K562 (cell line): ENCODE results near the gene BCL2L1. TPM values are rescaled to one million over a fixed set of nuclear protein-coding genes. Genes with fewer than 3 reads are reported as not detected.

Experiments
- ATAC-seq: fragments of 200-7000 bp; cut with Tn5 transposase; 3 replicates; pipeline ENCODE4 v1.9.1; 2020; ENCODE audit warnings: moderate library complexity
- BruUV-seq: library from RNA; stranded (reverse); fragments of 400-500 nt; replicated peaks from 2 replicates; lab custom pipeline; 2021; lab: Mats Ljungman, UMichigan
- CTCF ChIA-PET: fragments of 300-600 bp; formaldehyde crosslinking; extraction: SDS; loops from one replicate; lab custom pipeline; 2021; ENCODE audit warnings: low intra/inter-chr PET ratio; lab: Yijun Ruan, JAX
- POLR2A ChIA-PET: fragments of 300-600, 350-650 bp; sonication (Branson Sonifier 250); formaldehyde crosslinking; extraction: SDS; loops from one replicate; lab custom pipeline; 2021; ENCODE audit warnings: antibody characterized with exemption, inconsistent platforms; lab: Yijun Ruan, JAX
- DNase-seq, 4 experiments: peaks; one replicate each; pipeline versions ENCODE4 v3.0.0 to v3.0.0-alpha.2; 2011 to 2018; ENCODE audit warnings: low spot score in 3 of 4, mixed read lengths in 3 of 4; ENCODE audit errors: extremely low read depth in 1 of 4
- FAIRE-seq: peaks from 2 replicates; lab custom pipeline; 2011; peaks lifted over from hg19 to GRCh38; lab: Jason Lieb, UNC
- H2AFZ ChIP-seq: 2 replicates; pipeline ENCODE4 v1.6.0; 2011; ENCODE audit warnings: low read depth, low read length, control low read depth, inconsistent platforms
- H3K27ac ChIP-seq: fragments of 200-600 bp; 3 replicates; pipeline ENCODE4 v1.8.0; 2011; ENCODE audit warnings: low read depth, mild to moderate bottlenecking, control low read depth, inconsistent platforms, low read length, moderate library complexity, mixed read lengths; ENCODE audit errors: extremely low read depth
- H3K27me3 ChIP-seq, 2 experiments: fragments of 300-600 bp in 1 of 2; 2 replicates in 1 of 2; 3 replicates in 1 of 2; pipeline versions ENCODE4 v1.6.0 to v1.8.0; 2011; ENCODE audit warnings: inconsistent platforms in 2 of 2, low read length in 2 of 2, mild to moderate bottlenecking in 1 of 2, mixed read lengths in 1 of 2, moderate library complexity in 1 of 2; ENCODE audit not compliant: control insufficient read depth in 2 of 2, insufficient read depth in 2 of 2
- H3K36me3 ChIP-seq: fragments of 300-600 bp; 3 replicates; pipeline ENCODE4 v1.8.0; 2011; ENCODE audit warnings: mild to moderate bottlenecking, low read length, inconsistent platforms; ENCODE audit not compliant: control insufficient read depth, insufficient read depth
- H3K4me1 ChIP-seq, 2 experiments: fragments of 200-600 bp in 1 of 2; replicated peaks in 1 of 2; 2 replicates in 1 of 2; 3 replicates in 1 of 2; pipeline versions ENCODE4 v1.5.1 to v1.8.0; 2011; ENCODE audit warnings: inconsistent platforms in 2 of 2, low read length in 2 of 2, mild to moderate bottlenecking in 1 of 2, mixed read lengths in 1 of 2, moderate library complexity in 1 of 2; ENCODE audit not compliant: control insufficient read depth in 2 of 2, insufficient read depth in 2 of 2
- H3K4me2 ChIP-seq: 2 replicates; pipeline ENCODE4 v1.6.1; 2011; ENCODE audit warnings: low read length, control low read depth, inconsistent platforms, mixed read lengths; ENCODE audit not compliant: insufficient read depth
- H3K4me3 ChIP-seq: fragments of 200-600 bp; sonication (generic), shearing (Covaris generic); 2 replicates; pipeline ENCODE4 v1.5.1; 2016; ENCODE audit warnings: control low read depth, inconsistent platforms
- H3K79me2 ChIP-seq: fragments of 200-600 bp; 3 replicates; pipeline ENCODE4 v1.8.0; 2011; ENCODE audit warnings: low read length, inconsistent platforms; ENCODE audit not compliant: control insufficient read depth, insufficient read depth
- H3K9ac ChIP-seq, 2 experiments: 2 replicates each; pipeline versions ENCODE4 v1.6.0 to v1.6.1; 2011; ENCODE audit warnings: low read depth in 2 of 2, low read length in 2 of 2, control low read depth in 1 of 2, inconsistent platforms in 1 of 2, mild to moderate bottlenecking in 1 of 2, mixed read lengths in 1 of 2; ENCODE audit not compliant: insufficient read depth in 1 of 2
- H3K9me1 ChIP-seq: one replicate; pipeline ENCODE4 v1.6.0; 2011; ENCODE audit warnings: inconsistent platforms, mild to moderate bottlenecking, low read length, moderate library complexity; ENCODE audit not compliant: control insufficient read depth, insufficient read depth
- H3K9me3 ChIP-seq: replicated peaks from 2 replicates; pipeline ENCODE4 v1.5.1; 2011; ENCODE audit warnings: low read depth, low read length, inconsistent platforms; ENCODE audit not compliant: control insufficient read depth, insufficient read depth
- H4K20me1 ChIP-seq: replicated peaks from 2 replicates; pipeline ENCODE4 v1.6.1; 2011; ENCODE audit warnings: low read length, inconsistent platforms, mixed read lengths; ENCODE audit not compliant: control insufficient read depth, insufficient read depth
- KLF6 ChIP-seq: fragments of 250-450 bp; sonication (Bioruptor Pico); IDR thresholded peaks from 2 replicates; pipeline ENCODE4 v1.4.0; 2020; ENCODE audit warnings: mild to moderate bottlenecking, moderate library complexity, borderline replicate concordance
- ZNF592 ChIP-seq: fragments of 450-650 bp; IDR thresholded peaks from 2 replicates; pipeline ENCODE4 v1.6.1; 2017; ENCODE audit warnings: antibody characterized with exemption, mild to moderate bottlenecking
- WGBS: fragments of 100-300 bp; shearing (Covaris generic); methylation state at CpG from one replicate; pipeline ENCODE4 v1.1.6; 2016; ENCODE audit warnings: low coverage, mixed read lengths; ENCODE audit not compliant: insufficient coverage; ENCODE audit errors: missing lambda C conversion rate; 5-methylcytosine and 5-hydroxymethylcytosine counted together
- in situ Hi-C: fragments of 300-500 bp; cut with MboI; formaldehyde crosslinking; loops from 4 replicates; pipeline ENCODE4 v1.15.0; 2018; ENCODE audit warnings: inconsistent platforms, mixed read lengths
- intact Hi-C: fragments of 100-400 bp; cut with micrococcal nuclease; formaldehyde crosslinking; loops from 2 replicates; pipeline ENCODE4 v1.14.2; 2022
- polyA plus RNA-seq, 8 experiments: library from polyadenylated mRNA; depleted of rRNA in 4 of 8; stranded (reverse) in 5 of 8; unstranded in 3 of 8; fragments of >200 nt; fragmentation: Nextera tagmentation in 2 of 8; fragmentation: Illumina TruSeq in 1 of 8; extraction: Ambion mirVana in 2 of 8; extraction: Trizol in 1 of 8; gene quantifications; 2 replicates each; pipeline versions ENCODE4 v1.2.1 to v1.2.3, GENCODE V29; 2011 to 2014; ENCODE audit warnings: inconsistent platforms in 1 of 8, missing spikeins in 1 of 8
- total RNA-seq, 7 experiments: library from RNA; depleted of rRNA in 6 of 7; stranded (reverse); fragments of >200 nt in 6 of 7; fragmentation: Illumina TruSeq in 2 of 7; extraction: Trizol in 2 of 7; gene quantifications; 2 replicates each; pipeline versions ENCODE4 v1.2.1 to v1.2.3, GENCODE V29; 2011 to 2021; ENCODE audit warnings: low replicate concordance in 1 of 7

The BCL2L1 gene
- total and polyA plus RNA-seq, 9 of the 15 experiments (the other 6 are each of a cell fraction or from before 2014, with no cell fraction given) = 3.3 to 182 (median 120) TPM

DNA sequence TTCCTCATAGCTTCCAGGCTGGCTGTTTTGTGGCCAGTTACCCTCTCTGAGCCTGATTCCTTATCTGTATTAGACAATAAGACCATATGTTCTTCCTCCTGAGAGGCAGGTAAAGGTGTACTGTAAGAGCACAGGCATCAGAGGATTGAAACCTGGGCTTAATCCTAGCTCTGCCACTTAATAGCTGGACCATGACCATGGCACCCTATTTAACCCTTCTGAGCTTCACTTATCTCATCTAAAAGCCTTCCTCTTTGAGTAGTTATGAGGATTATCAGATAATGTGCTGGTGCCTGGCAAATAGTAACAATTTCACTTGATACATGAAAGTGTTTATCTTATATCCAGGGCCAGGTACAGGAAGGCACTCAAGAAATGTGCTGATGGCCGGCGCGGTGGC lies 34.9 kb downstream of the BCL2L1 start:
- Histone ChIP-seq H4K20me1 (0 out of 2 replicates have a peak, but pooled peaks cover 3% of the 10 kb centered on the region), H3K4me3 (no peak overlapping the region), H2AFZ (no peak overlapping the region), H3K9me1 (no peaks in the 10 kb centered on the region), H3K9me3 (no peaks in the 10 kb centered on the region), H3K4me2 (no peak overlapping the region), H3K27ac (peak overlapping the region; percentile 23; the same call in 2 of the 3 replicates), H3K4me1 (peaks cover 34 to 62% of the 10 kb centered on the region in 2 experiments), H3K36me3 (peaks cover 76% of the 10 kb centered on the region), H3K79me2 (peaks cover 98% of the 10 kb centered on the region), H3K9ac (0 out of 4 replicates have a peak overlapping the region, but pooled peaks of 1 of the 2 experiments have one; percentile 8), H3K27me3 (no peaks in the 10 kb centered on the region)
- no TSS peak for BruUV-seq
- TF ChIP-seq KLF6 (CRISPR knock-in tag) = no peak
- peak; percentile 23; the same call in 1 of the 2 replicates for TF ChIP-seq ZNF592
- ChIA-PET CTCF (interaction anchor here (0.8 kb wide), 1 partner anchor 36 kb away, joined by 3 read pairs; no protein-coding TSS in a partner anchor), POLR2A (interaction anchor here (0.6 to 1.1 kb wide), 3 partner anchors 12 to 33 kb away, joined by 3 to 5 read pairs (median 4); no protein-coding TSS in a partner anchor)
- FAIRE-seq (no peak), DNase-seq (no peak), ATAC-seq (no peak)
- in situ Hi-C loops = no loop called here
- 82% methylated on average over 3 of the region's 3 CpGs for WGBS
- intact Hi-C loops = no loop called here
